Left ventricle myocardium inferior (tissue), 1 donor: ENCODE results near the gene SOAT2. TPM values are rescaled to one million over a fixed set of nuclear protein-coding genes. Genes with fewer than 3 reads are reported as not detected.
A peak's percentile ranks its signal among the peaks of the same experiment; 100 is the strongest.
"Not testable (repeated sequence)": the region's sequence is repeated elsewhere in the genome, so short reads cannot be mapped to it uniquely, and the experiment has no call there.

Experiments
- DNase-seq: peaks from one replicate; pipeline ENCODE4 v3.0.0-alpha.2; 2020
- H3K27ac ChIP-seq: fragments of 200-600 bp; replicated peaks from 2 replicates; pipeline ENCODE4 v1.8.0; 2021
- H3K27me3 ChIP-seq: fragments of 200-600 bp; 2 replicates; pipeline ENCODE4 v1.8.0; 2021; ENCODE audit warnings: low read depth
- H3K36me3 ChIP-seq: fragments of 200-600 bp; 2 replicates; pipeline ENCODE4 v1.8.0; 2021
- H3K4me1 ChIP-seq: fragments of 200-600 bp; 2 replicates; pipeline ENCODE4 v1.8.0; 2021
- H3K4me3 ChIP-seq: fragments of 200-600 bp; 2 replicates; pipeline ENCODE4 v1.8.0; 2021; ENCODE audit warnings: mild to moderate bottlenecking, moderate library complexity
- H3K9me3 ChIP-seq: fragments of 200-600 bp; replicated peaks from 2 replicates; pipeline ENCODE4 v1.8.0; 2021
- intact Hi-C: fragments of 100-400 bp; cut with micrococcal nuclease; formaldehyde crosslinking; loops from one replicate; pipeline ENCODE4 v1.11.0; 2022
- total RNA-seq: library from RNA; stranded (reverse); fragmentation: NEBNext Ultra II Directional; extraction: Animal tissue kit (Norgen Biotek cat#: 25700); gene quantifications from one replicate; pipeline ENCODE4 v1.2.1, GENCODE V29; 2021
- TF ChIP-seq, protein P1 (sequence below): fragments of 200-600 bp; IDR thresholded peaks from 2 replicates; pipeline ENCODE4 v1.8.0; 2021; ENCODE audit warnings: antibody characterized with exemption, mild to moderate bottlenecking, borderline replicate concordance
- donor health status: DM: no; HTN: yes; CAD: no; lungs with severe emphysema.

The SOAT2 gene
- total RNA-seq, 1 donor from 2014 or later, result not detected

- Histone ChIP-seq H3K36me3 (no peaks in the 10 kb centered on the region), H3K9me3 (no peaks in the 10 kb centered on the region), H3K27me3 (no peaks in the 10 kb centered on the region), H3K27ac (peak overlapping the region; percentile 5), H3K4me1 (peaks cover 39% of the 10 kb centered on the region), H3K4me3 (no peak overlapping the region)
- no peak for DNase-seq
- TF ChIP-seq, protein P1, sequence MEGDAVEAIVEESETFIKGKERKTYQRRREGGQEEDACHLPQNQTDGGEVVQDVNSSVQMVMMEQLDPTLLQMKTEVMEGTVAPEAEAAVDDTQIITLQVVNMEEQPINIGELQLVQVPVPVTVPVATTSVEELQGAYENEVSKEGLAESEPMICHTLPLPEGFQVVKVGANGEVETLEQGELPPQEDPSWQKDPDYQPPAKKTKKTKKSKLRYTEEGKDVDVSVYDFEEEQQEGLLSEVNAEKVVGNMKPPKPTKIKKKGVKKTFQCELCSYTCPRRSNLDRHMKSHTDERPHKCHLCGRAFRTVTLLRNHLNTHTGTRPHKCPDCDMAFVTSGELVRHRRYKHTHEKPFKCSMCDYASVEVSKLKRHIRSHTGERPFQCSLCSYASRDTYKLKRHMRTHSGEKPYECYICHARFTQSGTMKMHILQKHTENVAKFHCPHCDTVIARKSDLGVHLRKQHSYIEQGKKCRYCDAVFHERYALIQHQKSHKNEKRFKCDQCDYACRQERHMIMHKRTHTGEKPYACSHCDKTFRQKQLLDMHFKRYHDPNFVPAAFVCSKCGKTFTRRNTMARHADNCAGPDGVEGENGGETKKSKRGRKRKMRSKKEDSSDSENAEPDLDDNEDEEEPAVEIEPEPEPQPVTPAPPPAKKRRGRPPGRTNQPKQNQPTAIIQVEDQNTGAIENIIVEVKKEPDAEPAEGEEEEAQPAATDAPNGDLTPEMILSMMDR, result no peak
- intact Hi-C loops, result no loop called here
These were observed 8.9 kb upstream of the SOAT2 start for GRCh38 chr12:53094394-53094787.

- intact Hi-C loops, H3K27me3 ChIP-seq, H3K27ac ChIP-seq, DNase-seq, H3K4me3 ChIP-seq, H3K9me3 ChIP-seq, H3K36me3 ChIP-seq: not testable (repeated sequence)
- peaks cover 39% of the 10 kb centered on the region for H3K4me1 ChIP-seq
These were observed 8.3 kb upstream of the SOAT2 start for GRCh38 chr12:53094796-53095595.

GRCh38 chr12:53095596-53095895 lies 7.7 kb upstream of the SOAT2 start:
- DNase-seq, H3K27me3 ChIP-seq, H3K4me3 ChIP-seq, intact Hi-C loops, H3K36me3 ChIP-seq, H3K9me3 ChIP-seq: not testable (repeated sequence)
- peak overlapping the region; percentile 95 for H3K27ac ChIP-seq
- peaks cover 43% of the 10 kb centered on the region for H3K4me1 ChIP-seq

GRCh38 chr12:53096089-53096741 lies 7.1 kb upstream of the SOAT2 start:
- Histone ChIP-seq H3K4me1 (peaks cover 43% of the 10 kb centered on the region), H3K27ac (peak overlapping the region; percentile 95), H3K4me3 (peak overlapping the region; percentile 80), H3K27me3 (no peaks in the 10 kb centered on the region), H3K9me3 (no peaks in the 10 kb centered on the region), H3K36me3 (peaks cover 8% of the 10 kb centered on the region)
- intact Hi-C loops, result no loop called here
- DNase-seq, result peak; percentile 82
- TF ChIP-seq, protein P1, result no peak

- Histone ChIP-seq H3K9me3 (no peaks in the 10 kb centered on the region), H3K27ac (peak overlapping the region; percentile 95), H3K36me3 (peaks cover 13% of the 10 kb centered on the region), H3K4me3 (peak overlapping the region; percentile 80), H3K27me3 (no peaks in the 10 kb centered on the region), H3K4me1 (peaks cover 43% of the 10 kb centered on the region)
- DNase-seq, result no peak
- TF ChIP-seq, protein P1, result no peak
- intact Hi-C loops, result no loop called here
These were observed 6.5 kb upstream of the SOAT2 start for GRCh38 chr12:53096759-53097158.

GRCh38 chr12:53097207-53097563 lies 6.1 kb upstream of the SOAT2 start:
- peaks cover 17% of the 10 kb centered on the region for H3K36me3 ChIP-seq
- TF ChIP-seq, protein P1, result no peak
- H3K4me3 ChIP-seq, result peak overlapping the region; percentile 80
- no peaks in the 10 kb centered on the region for H3K27me3 ChIP-seq
- DNase-seq, result peak; percentile 49
- peaks cover 43% of the 10 kb centered on the region for H3K4me1 ChIP-seq
- no peaks in the 10 kb centered on the region for H3K9me3 ChIP-seq
- intact Hi-C loops, result no loop called here
- H3K27ac ChIP-seq, result peak overlapping the region; percentile 95
